HEK293 (cell line): Measurements from ENCODE around the gene TMEM214.

Experiments used
- CTCF ChIA-PET: fragments of 350-600 bp; formaldehyde crosslinking; extraction: SDS; loops from one replicate; lab custom pipeline; 2021; ENCODE audit warnings: antibody characterized with exemption; lab: Yijun Ruan, JAX
- POLR2A ChIA-PET: fragments of 300-600 bp; formaldehyde crosslinking; extraction: SDS; loops from one replicate; lab custom pipeline; 2020; ENCODE audit warnings: antibody characterized with exemption, inconsistent platforms; lab: Yijun Ruan, JAX
- H3K27ac ChIP-seq: fragments of 200-500 bp; sonication (Bioruptor generic); 2 replicates; pipeline ENCODE4 v1.5.1; 2014; ENCODE audit warnings: low read depth, low read length, control low read depth, inconsistent platforms; ENCODE audit errors: extremely low read depth
- H3K36me3 ChIP-seq, 2 experiments: fragments of 200-500 bp in 1 of 2; sonication (Bioruptor generic) in 1 of 2; 1 replicate in 1 of 2; 2 replicates in 1 of 2; pipeline ENCODE4 v1.5.1; 2014 to 2017; ENCODE audit warnings: inconsistent platforms in 2 of 2, low read length in 2 of 2; ENCODE audit not compliant: control insufficient read depth in 2 of 2, insufficient read depth in 1 of 2
- H3K4me1 ChIP-seq: fragments of 200-500 bp; sonication (Bioruptor generic); 2 replicates; pipeline ENCODE4 v1.5.1; 2014; ENCODE audit warnings: mild to moderate bottlenecking, low read length, inconsistent platforms; ENCODE audit not compliant: control insufficient read depth, insufficient read depth
- H3K4me3 ChIP-seq: 2 replicates; pipeline ENCODE4 v1.5.1; 2011; ENCODE audit warnings: low read depth, mild to moderate bottlenecking, control low read depth, low read length, moderate library complexity
- H3K9me3 ChIP-seq: fragments of 200-500 bp; sonication (Bioruptor generic); 2 replicates; pipeline ENCODE4 v1.5.1; 2014; ENCODE audit warnings: low read depth, low read length, inconsistent platforms; ENCODE audit not compliant: control insufficient read depth, insufficient read depth
- BCL11B ChIP-seq: fragments of 450-650 bp; formaldehyde crosslinking; IDR thresholded peaks from 2 replicates; pipeline ENCODE4 v1.5.1; 2016; ENCODE audit warnings: low read depth, missing biosample characterization, missing genetic modification characterization
- KLF7 ChIP-seq: fragments of 450-650 bp; formaldehyde crosslinking; IDR thresholded peaks from 2 replicates; pipeline ENCODE4 v1.5.1; 2016; ENCODE audit warnings: missing biosample characterization, missing genetic modification characterization, borderline replicate concordance
- ZBTB20 ChIP-seq: fragments of 450-650 bp; formaldehyde crosslinking; IDR thresholded peaks from 2 replicates; pipeline ENCODE4 v1.5.1; 2016; ENCODE audit warnings: missing biosample characterization, missing genetic modification characterization
- ZFP3 ChIP-seq: fragments of 450-650 bp; formaldehyde crosslinking; IDR thresholded peaks from 2 replicates; pipeline ENCODE4 v1.5.1; 2016; ENCODE audit warnings: low read depth, missing biosample characterization, missing genetic modification characterization
- ZIC2 ChIP-seq: fragments of 450-650 bp; formaldehyde crosslinking; IDR thresholded peaks from 2 replicates; pipeline ENCODE4 v1.5.1; 2016; ENCODE audit warnings: missing biosample characterization, missing genetic modification characterization
- ZNF138 ChIP-seq: fragments of 450-650 bp; formaldehyde crosslinking; IDR thresholded peaks from 2 replicates; pipeline ENCODE4 v1.5.1; 2016; ENCODE audit warnings: missing biosample characterization, missing genetic modification characterization, borderline replicate concordance
- ZNF146 ChIP-seq: fragments of 450-650 bp; formaldehyde crosslinking; IDR thresholded peaks from 2 replicates; pipeline ENCODE4 v1.5.1; 2016; ENCODE audit warnings: missing biosample characterization, missing genetic modification characterization
- ZNF19 ChIP-seq: fragments of 450-650 bp; formaldehyde crosslinking; IDR thresholded peaks from 2 replicates; pipeline ENCODE4; 2016; ENCODE audit warnings: missing biosample characterization, missing genetic modification characterization, low read depth
- ZNF426 ChIP-seq: fragments of 450-650 bp; formaldehyde crosslinking; IDR thresholded peaks from 2 replicates; pipeline ENCODE4 v1.5.1; 2017; ENCODE audit warnings: missing biosample characterization, missing genetic modification characterization, mild to moderate bottlenecking, inconsistent platforms, moderate library complexity
- ZNF549 ChIP-seq: fragments of 450-650 bp; IDR thresholded peaks from 2 replicates; pipeline ENCODE4 v1.5.1; 2018; ENCODE audit warnings: missing biosample characterization, missing genetic modification characterization, mild to moderate bottlenecking, inconsistent platforms, moderate library complexity
- ZNF555 ChIP-seq: fragments of 450-650 bp; formaldehyde crosslinking; conservative IDR thresholded peaks from 2 replicates; pipeline ENCODE4 v1.5.1; 2017; ENCODE audit warnings: missing biosample characterization, mild to moderate bottlenecking, missing genetic modification characterization, inconsistent platforms
- ZNF707 ChIP-seq: fragments of 450-650 bp; formaldehyde crosslinking; IDR thresholded peaks from 2 replicates; pipeline ENCODE4 v1.5.1; 2016; ENCODE audit warnings: missing biosample characterization, missing genetic modification characterization
- ZNF776 ChIP-seq: fragments of 450-650 bp; formaldehyde crosslinking; IDR thresholded peaks from 2 replicates; pipeline ENCODE4 v1.5.0; 2017; ENCODE audit warnings: missing biosample characterization, missing genetic modification characterization, borderline replicate concordance
- TF ChIP-seq, protein P1 (sequence below): fragments of 450-650 bp; formaldehyde crosslinking; IDR thresholded peaks from 2 replicates; pipeline ENCODE4 v1.5.1; 2016; ENCODE audit warnings: missing biosample characterization, missing genetic modification characterization
- TF ChIP-seq, protein P2 (sequence below): fragments of 450-650 bp; formaldehyde crosslinking; IDR thresholded peaks from 2 replicates; pipeline ENCODE4 v1.5.1; 2016; ENCODE audit warnings: missing biosample characterization, missing genetic modification characterization
- TF ChIP-seq, protein P3 (sequence below): fragments of 450-650 bp; formaldehyde crosslinking; IDR thresholded peaks from 2 replicates; pipeline ENCODE4 v1.5.1; 2016; ENCODE audit warnings: missing biosample characterization, missing genetic modification characterization
- TF ChIP-seq, protein P4 (sequence below): fragments of 450-650 bp; formaldehyde crosslinking; IDR thresholded peaks from 2 replicates; pipeline ENCODE4 v1.5.1; 2016; ENCODE audit warnings: missing biosample characterization, missing genetic modification characterization

The TMEM214 gene

DNA sequence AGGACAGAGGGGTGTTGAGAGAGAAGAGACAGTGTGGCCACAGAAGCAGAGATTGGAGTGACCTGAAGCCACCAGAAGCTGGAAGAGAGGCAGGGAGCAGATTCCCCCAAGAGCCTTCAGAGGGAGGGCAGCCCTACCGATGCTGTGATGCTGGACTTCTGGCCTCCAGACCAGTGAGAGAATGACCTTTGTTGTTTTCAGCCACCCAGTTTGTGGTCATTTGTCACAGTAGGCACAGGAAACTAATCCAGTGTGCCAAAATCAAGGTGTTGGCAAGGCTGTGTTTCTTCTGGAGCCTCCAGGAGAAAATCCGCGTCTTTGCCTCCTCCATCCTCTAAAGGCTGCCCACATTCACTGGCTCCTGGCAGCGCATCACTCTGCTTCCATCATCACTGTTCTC lies 47.0 kb upstream of the TMEM214 start:
- Histone ChIP-seq H3K4me3 (no peak overlapping the region), H3K27ac (no peak overlapping the region), H3K36me3 (peaks cover 0 to 9% of the 10 kb centered on the region in 2 experiments; a peak in 1 of 3 replicates), H3K4me1 (no peaks in the 10 kb centered on the region), H3K9me3 (no peaks in the 10 kb centered on the region)
- ChIA-PET CTCF (interaction anchor here (1.2 kb wide), 2 partner anchors 10 to 25 kb away, joined by 4 read pairs; no protein-coding TSS in a partner anchor), POLR2A (interaction anchor here (1.0 kb wide), 1 partner anchor 66 kb away, joined by 3 read pairs; the partner anchor contains the start of gene AGBL5)
- TF ChIP-seq ZIC2 (tag by site-specific recombination) (no peak), ZBTB20 (no peak), ZNF707 (tag by site-specific recombination) (no peak), ZFP3 (tag by site-specific recombination) (no peak), ZNF555 (tag by site-specific recombination) (no peak)
- TF ChIP-seq, protein P1, sequence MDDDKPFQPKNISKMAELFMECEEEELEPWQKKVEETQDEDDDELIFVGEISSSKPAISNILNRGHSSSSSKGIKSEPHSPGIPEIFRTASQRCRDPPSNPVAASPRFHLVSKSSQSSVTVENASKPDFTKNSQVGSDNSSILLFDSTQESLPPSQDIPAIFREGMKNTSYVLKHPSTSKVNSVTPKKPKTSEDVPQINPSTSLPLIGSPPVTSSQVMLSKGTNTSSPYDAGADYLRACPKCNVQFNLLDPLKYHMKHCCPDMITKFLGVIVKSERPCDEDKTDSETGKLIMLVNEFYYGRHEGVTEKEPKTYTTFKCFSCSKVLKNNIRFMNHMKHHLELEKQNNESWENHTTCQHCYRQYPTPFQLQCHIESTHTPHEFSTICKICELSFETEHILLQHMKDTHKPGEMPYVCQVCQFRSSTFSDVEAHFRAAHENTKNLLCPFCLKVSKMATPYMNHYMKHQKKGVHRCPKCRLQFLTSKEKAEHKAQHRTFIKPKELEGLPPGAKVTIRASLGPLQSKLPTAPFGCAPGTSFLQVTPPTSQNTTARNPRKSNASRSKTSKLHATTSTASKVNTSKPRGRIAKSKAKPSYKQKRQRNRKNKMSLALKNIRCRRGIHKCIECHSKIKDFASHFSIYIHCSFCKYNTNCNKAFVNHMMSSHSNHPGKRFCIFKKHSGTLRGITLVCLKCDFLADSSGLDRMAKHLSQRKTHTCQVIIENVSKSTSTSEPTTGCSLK (tag by site-specific recombination): no peak
- TF ChIP-seq, protein P2, sequence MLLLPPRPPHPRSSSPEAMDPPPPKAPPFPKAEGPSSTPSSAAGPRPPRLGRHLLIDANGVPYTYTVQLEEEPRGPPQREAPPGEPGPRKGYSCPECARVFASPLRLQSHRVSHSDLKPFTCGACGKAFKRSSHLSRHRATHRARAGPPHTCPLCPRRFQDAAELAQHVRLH (tag by site-specific recombination): no peak
- TF ChIP-seq, protein P3, sequence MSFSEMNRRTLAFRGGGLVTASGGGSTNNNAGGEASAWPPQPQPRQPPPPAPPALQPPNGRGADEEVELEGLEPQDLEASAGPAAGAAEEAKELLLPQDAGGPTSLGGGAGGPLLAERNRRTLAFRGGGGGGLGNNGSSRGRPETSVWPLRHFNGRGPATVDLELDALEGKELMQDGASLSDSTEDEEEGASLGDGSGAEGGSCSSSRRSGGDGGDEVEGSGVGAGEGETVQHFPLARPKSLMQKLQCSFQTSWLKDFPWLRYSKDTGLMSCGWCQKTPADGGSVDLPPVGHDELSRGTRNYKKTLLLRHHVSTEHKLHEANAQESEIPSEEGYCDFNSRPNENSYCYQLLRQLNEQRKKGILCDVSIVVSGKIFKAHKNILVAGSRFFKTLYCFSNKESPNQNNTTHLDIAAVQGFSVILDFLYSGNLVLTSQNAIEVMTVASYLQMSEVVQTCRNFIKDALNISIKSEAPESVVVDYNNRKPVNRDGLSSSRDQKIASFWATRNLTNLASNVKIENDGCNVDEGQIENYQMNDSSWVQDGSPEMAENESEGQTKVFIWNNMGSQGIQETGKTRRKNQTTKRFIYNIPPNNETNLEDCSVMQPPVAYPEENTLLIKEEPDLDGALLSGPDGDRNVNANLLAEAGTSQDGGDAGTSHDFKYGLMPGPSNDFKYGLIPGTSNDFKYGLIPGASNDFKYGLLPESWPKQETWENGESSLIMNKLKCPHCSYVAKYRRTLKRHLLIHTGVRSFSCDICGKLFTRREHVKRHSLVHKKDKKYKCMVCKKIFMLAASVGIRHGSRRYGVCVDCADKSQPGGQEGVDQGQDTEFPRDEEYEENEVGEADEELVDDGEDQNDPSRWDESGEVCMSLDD (tag by site-specific recombination): no peak

DNA sequence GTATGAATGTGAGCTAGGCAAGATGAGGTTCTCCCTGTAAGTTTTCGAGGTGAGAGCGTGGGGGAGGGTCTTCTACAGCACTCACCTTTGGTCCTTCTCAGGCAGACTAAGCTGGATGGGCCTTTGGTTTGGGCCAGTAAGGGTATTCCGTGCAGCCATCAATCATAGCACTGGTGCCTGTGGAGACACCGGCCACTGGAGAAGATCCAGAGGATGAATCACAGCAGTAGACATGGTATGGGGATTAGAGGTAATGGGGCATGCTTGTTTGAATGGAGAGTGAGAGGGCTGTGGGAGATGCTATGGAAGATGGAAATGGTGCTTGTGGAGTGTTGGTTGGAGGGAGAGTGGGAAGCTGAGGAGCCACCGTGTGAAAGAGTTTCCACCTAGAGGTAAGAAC lies 46.2 kb upstream of the TMEM214 start:
- Histone ChIP-seq H3K4me1 (no peaks in the 10 kb centered on the region), H3K9me3 (no peaks in the 10 kb centered on the region), H3K36me3 (peaks cover 0 to 9% of the 10 kb centered on the region in 2 experiments; a peak in 1 of 3 replicates), H3K27ac (no peak overlapping the region)
- POLR2A ChIA-PET: no interaction called here
- TF ChIP-seq KLF7 (tag by site-specific recombination) (no peak), ZNF426 (no peak), ZIC2 (tag by site-specific recombination) (no peak), ZNF19 (no peak), ZNF776 (tag by site-specific recombination) (no peak), ZNF549 (tag by site-specific recombination) (no peak), ZNF138 (no peak), BCL11B (tag by site-specific recombination) (no peak), ZNF146 (tag by site-specific recombination) (no peak)
- TF ChIP-seq, protein P4, sequence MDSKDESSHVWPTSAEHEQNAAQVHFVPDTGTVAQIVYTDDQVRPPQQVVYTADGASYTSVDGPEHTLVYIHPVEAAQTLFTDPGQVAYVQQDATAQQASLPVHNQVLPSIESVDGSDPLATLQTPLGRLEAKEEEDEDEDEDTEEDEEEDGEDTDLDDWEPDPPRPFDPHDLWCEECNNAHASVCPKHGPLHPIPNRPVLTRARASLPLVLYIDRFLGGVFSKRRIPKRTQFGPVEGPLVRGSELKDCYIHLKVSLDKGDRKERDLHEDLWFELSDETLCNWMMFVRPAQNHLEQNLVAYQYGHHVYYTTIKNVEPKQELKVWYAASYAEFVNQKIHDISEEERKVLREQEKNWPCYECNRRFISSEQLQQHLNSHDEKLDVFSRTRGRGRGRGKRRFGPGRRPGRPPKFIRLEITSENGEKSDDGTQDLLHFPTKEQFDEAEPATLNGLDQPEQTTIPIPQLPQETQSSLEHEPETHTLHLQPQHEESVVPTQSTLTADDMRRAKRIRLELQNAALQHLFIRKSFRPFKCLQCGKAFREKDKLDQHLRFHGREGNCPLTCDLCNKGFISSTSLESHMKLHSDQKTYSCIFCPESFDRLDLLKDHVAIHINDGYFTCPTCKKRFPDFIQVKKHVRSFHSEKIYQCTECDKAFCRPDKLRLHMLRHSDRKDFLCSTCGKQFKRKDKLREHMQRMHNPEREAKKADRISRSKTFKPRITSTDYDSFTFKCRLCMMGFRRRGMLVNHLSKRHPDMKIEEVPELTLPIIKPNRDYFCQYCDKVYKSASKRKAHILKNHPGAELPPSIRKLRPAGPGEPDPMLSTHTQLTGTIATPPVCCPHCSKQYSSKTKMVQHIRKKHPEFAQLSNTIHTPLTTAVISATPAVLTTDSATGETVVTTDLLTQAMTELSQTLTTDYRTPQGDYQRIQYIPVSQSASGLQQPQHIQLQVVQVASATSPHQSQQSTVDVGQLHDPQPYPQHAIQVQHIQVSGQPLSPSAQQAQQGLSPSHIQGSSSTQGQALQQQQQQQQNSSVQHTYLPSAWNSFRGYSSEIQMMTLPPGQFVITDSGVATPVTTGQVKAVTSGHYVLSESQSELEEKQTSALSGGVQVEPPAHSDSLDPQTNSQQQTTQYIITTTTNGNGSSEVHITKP (tag by site-specific recombination): no peak
- TF ChIP-seq, all 188 proteins: peak for 0
- CTCF ChIA-PET: interaction anchor here (0.6 to 1.4 kb wide), 3 partner anchors 11 to 25 kb away, joined by 3 to 4 read pairs (median 4); no protein-coding TSS in a partner anchor
- no peak overlapping the region for H3K4me3 ChIP-seq
